ENCODE results near the gene RGS6.

Gene RGS6

GRCh38 chr14:72555609-72556000, 623.4 kb downstream of the RGS6 start:
- H3K79me2 ChIP-seq (ENCODE audit: insufficient read depth, low read length): no peaks in the 10 kb centered on the region
- H3K9me2 ChIP-seq (ENCODE audit: low read depth, low read length): no peaks in the 10 kb centered on the region
- H3F3A ChIP-seq (ENCODE audit: insufficient read depth, low read length): no peaks in the 10 kb centered on the region
- H2AFZ ChIP-seq (ENCODE audit: low read length): no peak overlapping the region
- H3K9ac ChIP-seq (ENCODE audit: low read length): no peak overlapping the region
- H3K9me3 ChIP-seq (ENCODE audit: low read length): no peaks in the 10 kb centered on the region
- H3K4me3 ChIP-seq (ENCODE audit: low read depth, low read length, poor library complexity, severe bottlenecking): no peak overlapping the region
- no peaks in the 10 kb centered on the region for H3K4me1 ChIP-seq (ENCODE audit: insufficient read depth, low read length, severe bottlenecking)
- TF ChIP-seq EZH2 (IDR thresholded peaks at IDR 0.05; ENCODE audit: borderline replicate concordance, low read length) (no peak), CTCF (IDR thresholded peaks at IDR 0.05; ENCODE audit: low read length) (no peak)
- H3K36me3 ChIP-seq (ENCODE audit: insufficient read depth, low read length): no peaks in the 10 kb centered on the region
- H4K20me1 ChIP-seq (ENCODE audit: insufficient read depth, low read length): no peaks in the 10 kb centered on the region
- no peak overlapping the region for H3K4me2 ChIP-seq (ENCODE audit: low read length)
- H3K27ac ChIP-seq (ENCODE audit: low read depth, low read length, poor library complexity, severe bottlenecking): no peak overlapping the region
- H3K27me3 ChIP-seq (ENCODE audit: insufficient read depth, low read length): no peaks in the 10 kb centered on the region

GRCh38 chr14:72557671-72558070, 625.4 kb downstream of the RGS6 start:
- H3K4me1 ChIP-seq (ENCODE audit: insufficient read depth, low read length, severe bottlenecking): no peaks in the 10 kb centered on the region

GRCh38 chr14:72558721-72559120, 626.5 kb downstream of the RGS6 start:
- no peak for TF ChIP-seq EZH2 (IDR thresholded peaks at IDR 0.05; ENCODE audit: borderline replicate concordance, low read length)
- no peak for TF ChIP-seq CTCF (IDR thresholded peaks at IDR 0.05; ENCODE audit: low read length)
- no peak overlapping the region for H3K9ac ChIP-seq (ENCODE audit: low read length)
- H3K4me1 ChIP-seq (ENCODE audit: insufficient read depth, low read length, severe bottlenecking): no peaks in the 10 kb centered on the region
- no peaks in the 10 kb centered on the region for H3K9me2 ChIP-seq (ENCODE audit: low read depth, low read length)
- H4K20me1 ChIP-seq (ENCODE audit: insufficient read depth, low read length): no peaks in the 10 kb centered on the region
- H3K36me3 ChIP-seq (ENCODE audit: insufficient read depth, low read length): no peaks in the 10 kb centered on the region
- H3K27ac ChIP-seq (ENCODE audit: low read depth, low read length, poor library complexity, severe bottlenecking): no peak overlapping the region
- no peaks in the 10 kb centered on the region for H3K27me3 ChIP-seq (ENCODE audit: insufficient read depth, low read length)
- H3K79me2 ChIP-seq (ENCODE audit: insufficient read depth, low read length): no peaks in the 10 kb centered on the region
- no peaks in the 10 kb centered on the region for H3F3A ChIP-seq (ENCODE audit: insufficient read depth, low read length)
- no peaks in the 10 kb centered on the region for H3K9me3 ChIP-seq (ENCODE audit: low read length)
- H3K4me3 ChIP-seq (ENCODE audit: low read depth, low read length, poor library complexity, severe bottlenecking): no peak overlapping the region
- no peak overlapping the region for H3K4me2 ChIP-seq (ENCODE audit: low read length)
- H2AFZ ChIP-seq (ENCODE audit: low read length): no peak overlapping the region

More at GRCh38 chr14:72557671-72558070, 625.4 kb downstream of the RGS6 start:
- Histone ChIP-seq H3K4me3 (ENCODE audit: low read depth, low read length, poor library complexity, severe bottlenecking) (no peak overlapping the region), H2AFZ (ENCODE audit: low read length) (no peak overlapping the region), H3K9ac (ENCODE audit: low read length) (no peak overlapping the region), H3K27me3 (ENCODE audit: insufficient read depth, low read length) (no peaks in the 10 kb centered on the region), H3K4me2 (ENCODE audit: low read length) (no peak overlapping the region), H3F3A (ENCODE audit: insufficient read depth, low read length) (no peaks in the 10 kb centered on the region), H3K36me3 (ENCODE audit: insufficient read depth, low read length) (no peaks in the 10 kb centered on the region), H3K27ac (ENCODE audit: low read depth, low read length, poor library complexity, severe bottlenecking) (no peak overlapping the region), H3K9me3 (ENCODE audit: low read length) (no peaks in the 10 kb centered on the region), H4K20me1 (ENCODE audit: insufficient read depth, low read length) (no peaks in the 10 kb centered on the region), H3K9me2 (ENCODE audit: low read depth, low read length) (no peaks in the 10 kb centered on the region), H3K79me2 (ENCODE audit: insufficient read depth, low read length) (no peaks in the 10 kb centered on the region)
- TF ChIP-seq EZH2 (IDR thresholded peaks at IDR 0.05; ENCODE audit: borderline replicate concordance, low read length) (no peak), CTCF (IDR thresholded peaks at IDR 0.05; ENCODE audit: low read length) (no peak)

All from OCI-LY1 (cell line).